Umbilical cord (tissue), 2 donors: Measurements from ENCODE around the gene PRSS22. TPM values are rescaled to one million over a fixed set of nuclear protein-coding genes. Genes with fewer than 3 reads are reported as not detected.
A peak's percentile ranks its signal among the peaks of the same experiment; 100 is the strongest.

Experiments
- DNase-seq: peaks from one replicate; pipeline ENCODE4 v3.0.0-alpha.2; 2015; ENCODE audit warnings: low spot score
- total RNA-seq: library from RNA; depleted of rRNA; stranded (reverse); fragments of >200 nt; gene quantifications from one replicate; pipeline ENCODE4 v1.2.3, GENCODE V29; 2014; ENCODE audit warnings: low replicate concordance; ENCODE audit not compliant: insufficient read depth

PRSS22 gene
- total RNA-seq, 1 donor from 2014 or later, result 3.1 TPM

- peak; percentile 14 for DNase-seq
These were observed 28.2 kb downstream of the PRSS22 start, which contains the start of gene ZG16B for GRCh38 chr16:2829501-2830354. ZG16B (plus strand) TSS chr16:2830303; CDS start chr16:2830442, 139 bp downstream.

- no peak for DNase-seq
These were observed 29.0 kb downstream of the PRSS22 start for GRCh38 chr16:2828876-2829430.

- DNase-seq, result no peak
These were observed 29.5 kb downstream of the PRSS22 start for GRCh38 chr16:2828521-2828840.

GRCh38 chr16:2827831-2828520, 30.0 kb downstream of the PRSS22 start:
- DNase-seq, result no peak

- DNase-seq, result no peak
These were observed 30.6 kb downstream of the PRSS22 start for GRCh38 chr16:2827374-2827791.

GRCh38 chr16:2826591-2827373, 31.2 kb downstream of the PRSS22 start:
- no peak for DNase-seq

- DNase-seq, result no peak
These were observed 32.1 kb downstream of the PRSS22 start for GRCh38 chr16:2825906-2826305.

GRCh38 chr16:2825049-2825742, 32.8 kb downstream of the PRSS22 start:
- no peak for DNase-seq

GRCh38 chr16:2824626-2825025, 33.3 kb downstream of the PRSS22 start:
- no peak for DNase-seq

GRCh38 chr16:2822496-2822895, 35.5 kb downstream of the PRSS22 start:
- no peak for DNase-seq

GRCh38 chr16:2822158-2822495, 35.8 kb downstream of the PRSS22 start:
- no peak for DNase-seq

- DNase-seq, result no peak
These were observed 36.3 kb downstream of the PRSS22 start for GRCh38 chr16:2821487-2822157.

- DNase-seq, result no peak
These were observed 37.0 kb downstream of the PRSS22 start for GRCh38 chr16:2820836-2821486.

GRCh38 chr16:2819939-2820835, 37.8 kb downstream of the PRSS22 start:
- DNase-seq, result no peak

- DNase-seq, result no peak
These were observed 38.6 kb downstream of the PRSS22 start for GRCh38 chr16:2819179-2819938.

GRCh38 chr16:2818272-2818876, 39.6 kb downstream of the PRSS22 start:
- DNase-seq, result no peak

- no peak for DNase-seq
These were observed 40.4 kb downstream of the PRSS22 start for GRCh38 chr16:2817340-2818271.
